ENCODE results near the gene KIAA1328.

KIAA1328 gene

DNA sequence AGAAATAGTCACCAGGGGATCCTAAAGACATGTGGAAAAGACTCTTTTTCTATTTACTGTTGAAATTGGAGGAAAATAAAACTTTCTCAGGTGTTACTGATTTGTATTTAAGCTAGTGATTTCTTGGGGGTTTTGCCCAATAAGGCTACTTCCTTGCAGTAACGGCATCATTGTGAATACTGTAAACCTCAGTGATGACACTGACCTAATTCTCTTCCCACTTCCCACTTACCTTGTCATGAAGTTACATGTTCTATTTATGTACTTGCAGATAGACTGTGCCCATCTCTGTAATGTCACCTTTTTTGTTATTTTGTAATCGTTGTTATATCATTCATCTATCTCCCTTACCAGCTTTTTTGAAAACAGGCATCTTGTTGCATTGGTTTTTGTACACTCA is 134.5 kb downstream of the KIAA1328 start:
- no peak for DNase-seq

GRCh38 chr18:36974686-36975085 is 145.8 kb downstream of the KIAA1328 start:
- DNase-seq, result no peak

GRCh38 chr18:36977121-36977520 is 148.2 kb downstream of the KIAA1328 start:
- no peak for DNase-seq

- no peak for DNase-seq
These were observed 164.1 kb downstream of the KIAA1328 start for GRCh38 chr18:36993068-36993467.

- no peak for DNase-seq
These were observed 177.8 kb downstream of the KIAA1328 start for GRCh38 chr18:37006742-37007141.

- no peak for DNase-seq
These were observed 183.5 kb downstream of the KIAA1328 start for GRCh38 chr18:37012452-37012851.

DNA sequence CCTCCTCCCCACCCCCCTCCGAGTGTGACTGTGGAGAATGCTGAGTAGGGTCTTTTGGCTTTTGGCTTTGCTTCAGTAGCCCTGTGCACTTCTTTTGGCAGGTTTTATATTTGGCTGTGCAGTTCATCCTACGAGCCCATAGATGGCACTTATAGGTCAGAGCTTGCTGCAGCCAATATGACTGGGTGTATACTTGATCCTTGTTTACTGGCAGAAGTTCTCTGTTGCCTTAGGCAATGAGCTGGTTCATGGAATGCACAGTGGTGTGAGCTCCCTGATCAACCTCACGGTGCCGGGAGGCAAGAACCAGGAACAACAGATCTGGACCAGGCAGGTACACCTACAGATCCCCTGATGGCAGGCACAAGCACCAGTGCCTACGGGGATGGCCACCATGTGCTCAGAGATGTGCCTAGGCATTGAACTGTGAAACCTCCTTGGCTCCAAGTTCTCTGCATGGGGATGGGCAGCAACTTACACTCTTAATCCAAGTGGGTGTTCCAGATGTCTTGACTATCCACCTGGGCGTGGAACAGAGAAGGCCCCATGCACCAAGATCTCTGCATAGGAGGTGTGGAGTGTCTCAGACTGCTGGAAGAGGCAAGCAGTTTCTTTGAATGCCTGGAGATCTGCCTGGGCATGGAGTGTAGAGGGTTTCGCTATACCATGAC is 190.4 kb downstream of the KIAA1328 start:
- peak; percentile 10 for DNase-seq

- no peak for DNase-seq
These were observed 204.5 kb downstream of the KIAA1328 start for GRCh38 chr18:37033419-37033818.

GRCh38 chr18:37042381-37042780 is 213.5 kb downstream of the KIAA1328 start:
- no peak for DNase-seq

GRCh38 chr18:37055137-37055802 is 226.3 kb downstream of the KIAA1328 start:
- no peak for DNase-seq

DNA sequence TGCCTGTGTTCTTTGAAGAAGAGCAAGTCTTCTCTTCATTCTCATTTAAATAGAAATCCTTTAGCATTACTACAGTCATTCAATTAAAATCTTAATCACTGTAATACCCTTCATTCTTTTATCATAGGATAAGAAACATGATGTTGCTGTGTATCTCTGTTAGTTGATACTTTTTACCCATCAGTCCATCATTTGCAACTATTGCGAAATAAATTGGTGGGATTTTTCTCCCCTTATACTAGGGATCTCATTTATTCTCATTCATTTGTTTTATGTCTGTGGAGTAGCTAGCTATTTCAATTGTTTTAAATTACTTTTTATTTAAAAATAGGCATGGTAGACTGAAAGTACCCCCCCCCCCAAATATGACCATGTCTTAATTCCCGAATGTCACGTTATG is 235.3 kb downstream of the KIAA1328 start:
- no peak for DNase-seq

GRCh38 chr18:37065254-37065653 is 236.3 kb downstream of the KIAA1328 start:
- no peak for DNase-seq

DNA sequence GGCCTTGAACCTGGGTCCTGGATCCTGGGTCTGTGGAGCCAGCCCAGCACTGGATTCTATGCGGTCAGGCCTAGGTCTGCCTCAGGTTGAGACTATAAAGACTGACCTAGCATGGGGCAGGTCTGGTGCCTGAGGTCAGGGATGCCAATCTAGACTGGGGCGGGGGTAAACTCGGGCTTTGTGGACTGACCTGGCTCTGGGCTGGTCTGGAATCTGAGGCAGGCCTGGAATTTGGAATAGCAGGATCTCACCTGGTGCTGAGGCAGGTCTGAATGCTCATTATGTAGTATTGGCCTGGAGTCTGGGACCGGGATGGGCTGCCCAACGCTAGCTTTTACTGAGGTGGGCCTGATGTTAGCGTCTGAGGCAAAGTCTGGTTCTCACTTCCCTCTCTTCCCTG is 256.0 kb downstream of the KIAA1328 start:
- DNase-seq, result no peak

- DNase-seq, result no peak
These were observed 256.4 kb downstream of the KIAA1328 start for GRCh38 chr18:37085362-37085761.

DNA sequence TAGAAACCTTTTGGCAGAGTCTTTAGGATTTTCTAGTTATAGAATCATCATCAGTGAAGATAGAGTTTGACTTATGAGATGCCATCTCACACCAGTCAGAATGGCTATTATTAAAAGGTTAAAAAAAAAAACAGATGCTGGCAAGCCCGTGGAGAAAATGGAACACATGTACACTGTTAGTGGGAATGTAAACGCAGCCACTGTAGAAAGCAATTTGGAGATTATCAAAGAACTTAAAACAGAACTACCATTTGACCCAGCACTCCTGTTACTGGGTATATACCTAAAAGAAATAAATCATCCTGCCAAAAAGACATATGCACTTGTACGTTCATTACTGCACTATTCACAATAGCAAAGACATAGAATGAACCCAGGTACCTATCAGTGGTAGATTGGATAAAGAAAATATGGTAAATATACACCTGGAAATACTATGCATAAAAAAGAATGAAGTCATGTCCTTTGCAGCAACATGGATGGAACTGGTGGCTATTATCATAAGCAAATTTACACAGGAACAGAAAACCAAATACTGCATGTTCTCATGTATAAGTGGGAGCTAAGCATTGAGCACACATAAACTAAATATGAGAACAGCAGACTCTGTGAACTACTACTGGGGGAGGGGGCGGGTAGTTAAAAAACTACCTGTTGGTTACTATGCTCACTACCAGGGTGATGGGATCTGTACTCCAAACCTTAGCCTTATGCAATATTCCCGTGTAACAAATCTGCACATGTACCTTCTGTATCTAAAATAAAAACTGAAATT is 279.0 kb downstream of the KIAA1328 start:
- DNase-seq, result peak; percentile 48

DNA sequence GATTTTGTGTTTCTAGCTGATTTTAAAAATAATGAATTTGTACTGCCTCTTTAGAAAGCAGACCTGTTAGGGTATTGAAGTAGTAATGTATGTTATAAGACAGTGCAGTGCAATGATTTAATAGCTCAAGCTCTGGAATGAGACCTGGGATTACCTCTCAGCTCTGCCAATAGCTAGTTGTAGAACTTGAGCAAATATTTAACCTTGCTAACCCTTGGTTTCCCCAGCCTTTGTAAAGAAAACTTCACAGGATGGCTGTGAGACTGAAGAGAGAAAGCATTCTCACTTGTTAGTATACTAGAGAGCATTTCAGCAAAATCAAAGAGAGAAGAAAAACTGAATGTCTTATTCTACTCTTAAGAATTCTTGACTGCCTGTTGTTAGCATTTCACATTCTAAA is 293.9 kb downstream of the KIAA1328 start:
- no peak for DNase-seq

DNA sequence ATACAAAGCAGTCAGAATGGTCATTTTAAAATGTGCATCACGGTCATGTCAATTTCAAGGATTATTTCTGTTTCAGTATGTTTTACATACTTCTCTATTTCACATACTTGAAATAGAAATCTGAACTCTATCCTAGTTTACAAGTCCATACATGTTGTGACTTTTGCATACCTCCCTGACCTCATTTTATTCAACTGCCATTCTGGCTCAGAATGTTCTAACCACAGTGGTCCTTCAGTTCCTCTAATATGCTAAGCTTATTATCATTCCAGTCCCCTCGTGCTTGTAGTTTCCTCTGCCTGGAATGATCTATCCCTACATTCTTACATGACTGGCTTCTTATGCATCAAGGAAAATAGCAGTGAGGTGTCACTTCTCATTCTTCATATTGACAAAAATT is 295.6 kb downstream of the KIAA1328 start:
- DNase-seq, result no peak

DNA sequence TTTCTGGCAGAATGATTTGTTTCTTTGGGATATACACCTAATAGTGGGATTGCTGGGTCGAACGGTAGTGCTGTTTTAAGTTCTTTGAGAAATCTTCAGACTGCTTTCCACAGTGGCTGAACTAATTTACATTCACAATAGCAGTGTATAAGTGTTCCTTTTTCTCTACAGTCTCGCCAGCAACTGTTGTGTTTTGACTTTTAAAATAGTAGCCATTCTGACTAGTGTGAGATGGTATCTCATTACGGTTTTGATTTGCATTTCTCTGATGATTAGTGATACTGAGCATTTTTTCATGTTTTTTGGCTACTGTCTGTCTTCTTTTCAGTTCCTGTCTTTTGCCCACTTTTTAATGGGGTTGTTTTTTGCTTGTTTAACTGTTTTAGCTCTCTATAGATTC is 306.2 kb downstream of the KIAA1328 start:
- DNase-seq, result no peak

- DNase-seq, result no peak
These were observed 309.5 kb downstream of the KIAA1328 start for GRCh38 chr18:37138456-37138855.

- no peak for DNase-seq
These were observed 310.9 kb downstream of the KIAA1328 start for GRCh38 chr18:37139876-37140275.

- DNase-seq, result no peak
These were observed 316.0 kb downstream of the KIAA1328 start for GRCh38 chr18:37144921-37145320.

- no peak for DNase-seq
These were observed 327.5 kb downstream of the KIAA1328 start for GRCh38 chr18:37156330-37156942.

DNA sequence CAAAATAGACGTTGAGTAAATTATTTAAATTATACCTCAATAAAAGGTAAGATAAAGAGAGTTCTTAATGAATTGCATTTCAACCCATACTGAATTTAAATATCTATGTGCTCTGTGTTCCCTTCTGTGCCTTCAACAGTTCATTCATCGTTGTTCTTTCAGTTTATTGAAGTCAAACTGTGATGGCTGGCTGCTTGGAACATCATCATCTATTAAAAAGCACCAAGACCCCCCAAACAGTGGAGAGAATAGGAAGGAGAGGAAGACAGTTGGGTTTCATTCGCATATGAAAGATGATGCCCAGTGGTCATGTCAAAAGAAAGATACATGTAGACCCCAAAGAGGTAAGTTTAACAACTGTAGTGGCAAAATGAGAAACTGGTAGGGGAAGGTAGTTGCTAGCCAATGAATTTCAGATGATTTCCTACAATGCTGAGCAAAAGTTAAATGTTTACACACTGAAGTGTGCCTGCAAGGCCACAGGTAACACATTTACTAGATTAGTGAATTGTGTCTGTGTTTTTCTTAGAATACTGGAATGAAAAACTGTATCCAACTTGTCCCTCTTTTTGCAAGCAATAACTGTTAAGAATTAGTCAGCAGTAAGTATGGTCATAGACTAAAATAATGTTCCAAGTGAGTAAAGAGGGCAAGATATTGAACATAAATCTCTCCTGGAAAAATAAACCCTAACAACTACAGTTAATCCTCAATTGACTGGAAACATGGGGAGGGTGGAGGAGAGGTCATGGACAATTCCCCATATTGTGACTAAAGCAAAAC is 331.3 kb downstream of the KIAA1328 start:
- no peak for DNase-seq

Measured in NCI-H510A (cell line).